Activated CD8-positive, alpha-beta memory T cell treated with anti-CD3 and anti-CD28 coated beads, Interleukin-2, amount 50 U/mL, for 24 hours (primary cell): ENCODE data around the gene NNT.
A peak's percentile ranks its signal among the peaks of the same experiment; 100 is the strongest.
"Not testable (repeated sequence)": the region's sequence is repeated elsewhere in the genome, so short reads cannot be mapped to it uniquely, and the experiment has no call there.

Experiments used
- DNase-seq: peaks from one replicate; pipeline ENCODE4 v3.0.0-alpha.2; 2020; ENCODE audit errors: extremely low read depth

NNT gene

GRCh38 chr5:43602461-43603343 is at the start of gene NNT:
Gene NNT (plus strand): TSS chr5:43603180. CDS start chr5:43609196, 6,016 bp downstream.
- DNase-seq: peak; percentile 51

GRCh38 chr5:43553381-43553780 is 49.6 kb upstream of the NNT start:
- DNase-seq: no peak

GRCh38 chr5:43554497-43554896 is 48.5 kb upstream of the NNT start:
- no peak for DNase-seq

- no peak for DNase-seq
These were observed 46.9 kb upstream of the NNT start for GRCh38 chr5:43555895-43556606.

- DNase-seq: not testable (repeated sequence)
These were observed 46.4 kb upstream of the NNT start for GRCh38 chr5:43556607-43556856.

GRCh38 chr5:43556857-43557542 is 46.0 kb upstream of the NNT start, which contains the start of gene PAIP1:
Gene PAIP1 (minus strand): TSS chr5:43557077. CDS start chr5:43556846, 231 bp downstream.
- DNase-seq: no peak

- DNase-seq: no peak
These were observed 42.9 kb upstream of the NNT start for GRCh38 chr5:43560128-43560527.

- DNase-seq: no peak
These were observed 41.6 kb upstream of the NNT start for GRCh38 chr5:43561356-43561755.

- DNase-seq: no peak
These were observed 39.7 kb upstream of the NNT start for GRCh38 chr5:43563321-43563720.

- DNase-seq: no peak
These were observed 38.6 kb upstream of the NNT start for GRCh38 chr5:43564289-43564850.

GRCh38 chr5:43565043-43565442 is 37.9 kb upstream of the NNT start:
- DNase-seq: no peak

- DNase-seq: no peak
These were observed 35.0 kb upstream of the NNT start for GRCh38 chr5:43567967-43568366.

GRCh38 chr5:43569236-43569746 is 33.7 kb upstream of the NNT start:
- no peak for DNase-seq

GRCh38 chr5:43570450-43571158 is 32.4 kb upstream of the NNT start:
- no peak for DNase-seq

GRCh38 chr5:43571237-43571636 is 31.7 kb upstream of the NNT start:
- no peak for DNase-seq

- no peak for DNase-seq
These were observed 30.6 kb upstream of the NNT start for GRCh38 chr5:43572357-43572756.

GRCh38 chr5:43573058-43573457 is 29.9 kb upstream of the NNT start:
- no peak for DNase-seq

GRCh38 chr5:43580402-43581210 is 22.4 kb upstream of the NNT start:
- DNase-seq: not testable (repeated sequence)

- no peak for DNase-seq
These were observed 21.6 kb upstream of the NNT start for GRCh38 chr5:43581398-43581797.
